Activated T-helper 17 cell treated with anti-CD3 and anti-CD28 coated beads, Interleukin-2, amount 50 U/mL, for 72 hours (primary cell): Measurements from ENCODE around the gene BRINP3. TPM values are rescaled to one million over a fixed set of nuclear protein-coding genes. Genes with fewer than 3 reads are reported as not detected.

Source experiments
- ATAC-seq: fragments of 150-1000 bp; cut with Tn5 transposase; replicated peaks from 2 replicates; pipeline ENCODE4 v1.10.0; 2021; ENCODE audit warnings: mild to moderate bottlenecking, moderate library complexity
- H3K27ac Mint-ChIP-seq: one replicate; pipeline ENCODE4 v1.8.0; 2022; ENCODE audit warnings: mixed read lengths
- H3K27me3 Mint-ChIP-seq: one replicate; pipeline ENCODE4 v1.8.0; 2022; ENCODE audit warnings: mixed read lengths
- H3K36me3 Mint-ChIP-seq: one replicate; pipeline ENCODE4 v1.8.0; 2022; ENCODE audit warnings: low read depth, mild to moderate bottlenecking, mixed read lengths
- H3K4me1 Mint-ChIP-seq: one replicate; pipeline ENCODE4 v1.8.0; 2022; ENCODE audit warnings: mixed read lengths
- H3K4me3 Mint-ChIP-seq: one replicate; pipeline ENCODE4 v1.8.0; 2022; ENCODE audit warnings: mild to moderate bottlenecking, mixed read lengths
- H3K9me3 Mint-ChIP-seq: one replicate; pipeline ENCODE4 v1.8.0; 2022; ENCODE audit warnings: mixed read lengths
- total RNA-seq, 2 donors: library from RNA; stranded (reverse); gene quantifications; one replicate each; pipeline ENCODE4 v1.2.3, GENCODE V29; 2022

The BRINP3 gene
- total RNA-seq, 2 donors from 2014 or later: not detected

DNA sequence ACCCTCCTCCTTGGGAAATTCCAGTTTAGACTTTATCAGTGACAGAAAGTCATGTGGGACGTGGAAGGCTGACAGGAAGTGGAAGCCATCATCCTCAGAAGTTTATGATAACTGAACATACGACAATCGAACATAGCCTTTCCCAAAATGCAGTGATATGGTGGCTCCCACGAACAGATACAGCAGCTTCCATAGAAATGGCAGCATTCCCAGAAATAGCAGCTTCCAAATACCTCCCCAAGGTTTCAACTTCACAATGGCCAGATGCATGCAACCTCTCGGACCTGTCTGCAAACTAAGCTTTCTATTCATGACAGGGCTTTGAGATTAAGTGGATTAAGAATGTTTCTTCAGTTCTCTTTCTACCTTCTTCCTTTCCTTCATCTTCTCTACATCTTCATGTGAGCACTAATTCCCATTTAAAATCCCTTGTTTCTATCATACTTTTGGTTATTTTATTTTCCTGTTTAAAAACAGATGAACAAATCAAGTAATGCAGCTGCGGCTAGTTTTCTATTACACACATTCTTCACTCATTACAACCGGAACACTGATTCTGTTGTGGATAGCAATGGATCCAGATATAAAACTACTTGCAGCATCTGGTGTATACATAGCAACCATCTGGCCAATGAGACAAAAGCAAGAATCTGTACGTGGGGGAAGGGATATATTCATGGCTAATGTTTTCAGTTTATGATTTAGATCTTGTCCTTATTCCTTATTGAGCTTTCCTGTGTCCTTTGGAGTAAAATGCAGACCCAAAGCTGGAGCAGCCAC, 304.8 kb downstream of the BRINP3 start:
- no peaks in the 10 kb centered on the region for H3K36me3 Mint-ChIP-seq
- no peak overlapping the region for H3K4me3 Mint-ChIP-seq
- no peak overlapping the region for H3K27ac Mint-ChIP-seq
- H3K9me3 Mint-ChIP-seq: peaks cover 16% of the 10 kb centered on the region
- H3K27me3 Mint-ChIP-seq: no peaks in the 10 kb centered on the region
- H3K4me1 Mint-ChIP-seq: no peaks in the 10 kb centered on the region
- ATAC-seq: no peak

- no peak overlapping the region for H3K27ac Mint-ChIP-seq
- H3K9me3 Mint-ChIP-seq: peaks cover 10% of the 10 kb centered on the region
- H3K4me1 Mint-ChIP-seq: no peaks in the 10 kb centered on the region
- ATAC-seq: no peak
- H3K36me3 Mint-ChIP-seq: no peaks in the 10 kb centered on the region
- no peak overlapping the region for H3K4me3 Mint-ChIP-seq
- no peaks in the 10 kb centered on the region for H3K27me3 Mint-ChIP-seq
Observed at GRCh38 chr1:190170321-190170720, 307.3 kb downstream of the BRINP3 start.

GRCh38 chr1:190169311-190170067, 308.2 kb downstream of the BRINP3 start:
- ATAC-seq: no peak
- Mint-ChIP-seq H3K4me1 (no peaks in the 10 kb centered on the region), H3K27me3 (no peaks in the 10 kb centered on the region), H3K27ac (no peak overlapping the region), H3K36me3 (no peaks in the 10 kb centered on the region), H3K4me3 (no peak overlapping the region), H3K9me3 (peaks cover 10% of the 10 kb centered on the region)

- no peaks in the 10 kb centered on the region for H3K4me1 Mint-ChIP-seq
- peaks cover 10% of the 10 kb centered on the region for H3K9me3 Mint-ChIP-seq
- no peak overlapping the region for H3K4me3 Mint-ChIP-seq
- ATAC-seq: no peak
- H3K27me3 Mint-ChIP-seq: no peaks in the 10 kb centered on the region
- H3K36me3 Mint-ChIP-seq: no peaks in the 10 kb centered on the region
- H3K27ac Mint-ChIP-seq: no peak overlapping the region
Observed at GRCh38 chr1:190168893-190169280, 308.8 kb downstream of the BRINP3 start.

GRCh38 chr1:190168116-190168892, 309.4 kb downstream of the BRINP3 start:
- Mint-ChIP-seq H3K9me3 (peaks cover 10% of the 10 kb centered on the region), H3K36me3 (no peaks in the 10 kb centered on the region), H3K4me3 (no peak overlapping the region), H3K4me1 (no peaks in the 10 kb centered on the region), H3K27me3 (no peaks in the 10 kb centered on the region), H3K27ac (no peak overlapping the region)
- ATAC-seq: no peak

- peaks cover 10% of the 10 kb centered on the region for H3K9me3 Mint-ChIP-seq
- H3K27ac Mint-ChIP-seq: no peak overlapping the region
- H3K4me1 Mint-ChIP-seq: no peaks in the 10 kb centered on the region
- H3K36me3 Mint-ChIP-seq: no peaks in the 10 kb centered on the region
- H3K27me3 Mint-ChIP-seq: no peaks in the 10 kb centered on the region
- ATAC-seq: no peak
- H3K4me3 Mint-ChIP-seq: no peak overlapping the region
Observed at GRCh38 chr1:190159146-190159545, 318.5 kb downstream of the BRINP3 start.

DNA sequence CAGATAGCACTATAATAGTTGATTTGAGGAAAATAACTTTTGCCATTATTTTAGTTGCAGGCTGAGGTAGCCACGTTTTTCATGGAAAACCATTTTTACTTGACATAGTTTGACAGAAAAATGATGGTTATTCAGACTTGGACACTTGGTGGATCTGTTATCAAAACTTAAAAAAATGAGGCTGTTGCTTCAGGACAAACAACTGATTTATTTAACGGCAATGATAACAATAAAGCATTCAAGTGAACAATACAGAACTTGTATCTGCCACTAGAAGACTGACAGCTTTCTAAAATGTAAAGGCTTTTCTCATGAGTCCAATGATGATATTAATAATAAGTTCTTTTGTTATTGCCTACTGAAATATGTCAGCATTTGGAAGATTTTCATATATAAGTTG, 322.9 kb downstream of the BRINP3 start:
- Mint-ChIP-seq H3K36me3 (no peaks in the 10 kb centered on the region), H3K27ac (no peak overlapping the region), H3K4me1 (no peaks in the 10 kb centered on the region), H3K27me3 (no peaks in the 10 kb centered on the region), H3K9me3 (peaks cover 16% of the 10 kb centered on the region), H3K4me3 (no peak overlapping the region)
- ATAC-seq: no peak

- Mint-ChIP-seq H3K9me3 (peaks cover 14% of the 10 kb centered on the region), H3K4me3 (no peak overlapping the region), H3K4me1 (no peaks in the 10 kb centered on the region), H3K36me3 (no peaks in the 10 kb centered on the region), H3K27ac (no peak overlapping the region), H3K27me3 (no peaks in the 10 kb centered on the region)
- ATAC-seq: no peak
Observed at GRCh38 chr1:190147616-190148015, 330.0 kb downstream of the BRINP3 start.

DNA sequence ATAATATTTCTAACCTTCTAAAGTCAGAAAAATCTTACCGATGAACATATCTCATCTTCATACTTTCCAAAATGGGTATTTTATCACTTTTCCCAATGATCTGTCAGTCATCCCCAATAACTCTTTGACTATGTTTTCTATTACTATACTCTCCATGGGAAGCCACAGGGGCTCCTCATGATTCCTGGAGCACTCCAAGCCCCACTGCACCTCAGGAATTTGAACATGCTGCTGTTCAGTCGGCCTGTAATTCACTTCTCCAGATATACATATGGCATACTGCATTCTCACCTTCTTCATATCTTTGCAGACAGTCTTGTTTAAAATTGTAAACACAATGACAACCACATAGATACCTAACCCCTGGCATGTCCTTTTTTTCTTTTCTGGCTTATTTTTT, 333.0 kb downstream of the BRINP3 start:
- H3K4me3 Mint-ChIP-seq: no peak overlapping the region
- no peak for ATAC-seq

GRCh38 chr1:190140644-190141043, 337.0 kb downstream of the BRINP3 start:
- Mint-ChIP-seq H3K4me3 (no peak overlapping the region), H3K4me1 (no peaks in the 10 kb centered on the region), H3K27ac (no peak overlapping the region), H3K27me3 (no peaks in the 10 kb centered on the region), H3K9me3 (peaks cover 12% of the 10 kb centered on the region), H3K36me3 (no peaks in the 10 kb centered on the region)
- ATAC-seq: no peak

More for the DNA sequence above, 333.0 kb downstream of the BRINP3 start:
- Mint-ChIP-seq H3K36me3 (no peaks in the 10 kb centered on the region), H3K27ac (no peak overlapping the region), H3K27me3 (no peaks in the 10 kb centered on the region), H3K9me3 (peaks cover 7% of the 10 kb centered on the region), H3K4me1 (no peaks in the 10 kb centered on the region)

DNA sequence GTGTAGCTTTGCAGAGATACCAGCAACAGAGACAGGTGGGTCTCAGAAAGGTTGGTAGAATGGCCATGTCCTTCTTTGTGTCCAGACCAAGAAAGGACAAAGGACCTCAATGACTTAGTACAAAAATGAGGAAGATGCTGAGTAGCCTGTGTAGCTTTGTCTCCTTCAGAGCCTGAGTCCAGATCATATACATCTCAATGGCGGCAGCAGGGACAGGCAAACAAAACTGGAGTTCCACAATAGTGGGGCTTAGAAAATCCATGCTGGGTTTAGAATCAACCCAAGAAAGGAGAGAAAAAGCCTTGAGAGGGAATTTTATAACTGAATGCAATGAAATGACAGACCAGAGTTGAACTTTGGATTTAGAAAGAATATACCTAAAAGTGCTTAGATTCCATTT, 339.0 kb downstream of the BRINP3 start:
- H3K9me3 Mint-ChIP-seq: peaks cover 15% of the 10 kb centered on the region
- ATAC-seq: no peak
- H3K27ac Mint-ChIP-seq: no peak overlapping the region
- no peaks in the 10 kb centered on the region for H3K27me3 Mint-ChIP-seq
- H3K4me1 Mint-ChIP-seq: no peaks in the 10 kb centered on the region
- no peak overlapping the region for H3K4me3 Mint-ChIP-seq
- no peaks in the 10 kb centered on the region for H3K36me3 Mint-ChIP-seq

- no peaks in the 10 kb centered on the region for H3K4me1 Mint-ChIP-seq
- no peaks in the 10 kb centered on the region for H3K36me3 Mint-ChIP-seq
- ATAC-seq: no peak
- peaks cover 15% of the 10 kb centered on the region for H3K9me3 Mint-ChIP-seq
- H3K4me3 Mint-ChIP-seq: no peak overlapping the region
- no peaks in the 10 kb centered on the region for H3K27me3 Mint-ChIP-seq
- no peak overlapping the region for H3K27ac Mint-ChIP-seq
Observed at GRCh38 chr1:190138266-190138665, 339.4 kb downstream of the BRINP3 start.

GRCh38 chr1:190129366-190129765, 348.3 kb downstream of the BRINP3 start:
- Mint-ChIP-seq H3K27me3 (no peaks in the 10 kb centered on the region), H3K9me3 (peaks cover 12% of the 10 kb centered on the region)
- ATAC-seq: no peak

DNA sequence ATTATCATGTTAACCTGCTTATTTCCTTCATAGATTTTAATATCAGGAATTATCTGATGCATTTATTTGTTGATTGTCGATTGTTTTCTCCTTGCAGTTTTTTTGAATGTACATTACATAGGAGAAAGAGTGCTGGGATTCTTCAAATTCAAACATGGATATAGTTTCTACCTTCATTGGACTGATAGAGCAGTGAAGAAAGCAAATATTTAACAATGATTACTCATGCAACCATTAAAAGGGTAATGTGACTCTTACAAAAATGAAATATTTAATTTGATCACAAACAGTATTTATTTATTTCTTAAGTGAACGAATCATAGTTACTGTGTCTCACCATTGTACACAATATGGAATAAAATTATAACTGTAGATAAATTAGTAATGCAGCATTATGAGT, 350.9 kb downstream of the BRINP3 start:
- Mint-ChIP-seq H3K4me1 (no peaks in the 10 kb centered on the region), H3K4me3 (no peak overlapping the region), H3K27ac (no peak overlapping the region), H3K9me3 (peaks cover 18% of the 10 kb centered on the region), H3K36me3 (no peaks in the 10 kb centered on the region), H3K27me3 (no peaks in the 10 kb centered on the region)
- no peak for ATAC-seq

More at GRCh38 chr1:190129366-190129765, 348.3 kb downstream of the BRINP3 start:
- Mint-ChIP-seq H3K4me3 (no peak overlapping the region), H3K4me1 (no peaks in the 10 kb centered on the region), H3K36me3 (no peaks in the 10 kb centered on the region), H3K27ac (no peak overlapping the region)
